Measurements from ENCODE around the gene PTPDC1. TPM values are rescaled to one million over a fixed set of nuclear protein-coding genes. Genes with fewer than 3 reads are reported as not detected.

The PTPDC1 gene, protein sequence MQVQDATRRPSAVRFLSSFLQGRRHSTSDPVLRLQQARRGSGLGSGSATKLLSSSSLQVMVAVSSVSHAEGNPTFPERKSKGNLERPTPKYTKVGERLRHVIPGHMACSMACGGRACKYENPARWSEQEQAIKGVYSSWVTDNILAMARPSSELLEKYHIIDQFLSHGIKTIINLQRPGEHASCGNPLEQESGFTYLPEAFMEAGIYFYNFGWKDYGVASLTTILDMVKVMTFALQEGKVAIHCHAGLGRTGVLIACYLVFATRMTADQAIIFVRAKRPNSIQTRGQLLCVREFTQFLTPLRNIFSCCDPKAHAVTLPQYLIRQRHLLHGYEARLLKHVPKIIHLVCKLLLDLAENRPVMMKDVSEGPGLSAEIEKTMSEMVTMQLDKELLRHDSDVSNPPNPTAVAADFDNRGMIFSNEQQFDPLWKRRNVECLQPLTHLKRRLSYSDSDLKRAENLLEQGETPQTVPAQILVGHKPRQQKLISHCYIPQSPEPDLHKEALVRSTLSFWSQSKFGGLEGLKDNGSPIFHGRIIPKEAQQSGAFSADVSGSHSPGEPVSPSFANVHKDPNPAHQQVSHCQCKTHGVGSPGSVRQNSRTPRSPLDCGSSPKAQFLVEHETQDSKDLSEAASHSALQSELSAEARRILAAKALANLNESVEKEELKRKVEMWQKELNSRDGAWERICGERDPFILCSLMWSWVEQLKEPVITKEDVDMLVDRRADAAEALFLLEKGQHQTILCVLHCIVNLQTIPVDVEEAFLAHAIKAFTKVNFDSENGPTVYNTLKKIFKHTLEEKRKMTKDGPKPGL
- 1 to 10 TPM; 2.4 to 6.2 (median 3.6) TPM for polyA plus RNA-seq (ENCODE audit: low read depth in 6 of 6)

- peak within 1 kb of the TSS in 3 of 6 donors; percentile 64 to 84 (median 77) for H3K27ac Mint-ChIP-seq
- peaks cover 10 to 12% of the 10 kb centered on the region in 2 donors for H3K36me3 Mint-ChIP-seq
- peaks cover 0 to 3% (median 0%) of the 10 kb centered on the region in 3 donors for H3K4me1 Mint-ChIP-seq
- ATAC-seq (ENCODE audit: low read depth in 2 of 2) (no peak), DNase-seq (no peak)
- H3K9me3 Mint-ChIP-seq, result no peaks in the 10 kb centered on the region
- no peak within 1 kb of the TSS for H3K4me3 Mint-ChIP-seq
- H3K27me3 Mint-ChIP-seq, result no peaks in the 10 kb centered on the region
Measured at GRCh38 chr9:94084314-94084713, at the start of gene PTPDC1. PTPDC1 (plus strand) TSS chr9:94084464; CDS start chr9:94084531, 67 bp downstream.

- H3K9me3 Mint-ChIP-seq, result no peaks in the 10 kb centered on the region
- ATAC-seq (ENCODE audit: low read depth in 2 of 2), result no peak
- no peak overlapping the region for H3K4me3 Mint-ChIP-seq
- peaks cover 0 to 7% of the 10 kb centered on the region in 2 donors for H3K36me3 Mint-ChIP-seq
- H3K27ac Mint-ChIP-seq, result no peak overlapping the region
- DNase-seq, result no peak
- H3K4me1 Mint-ChIP-seq, result peaks cover 16 to 27% (median 21%) of the 10 kb centered on the region in 3 donors
- peaks cover 0 to 4% (median 0%) of the 10 kb centered on the region in 3 donors for H3K27me3 Mint-ChIP-seq
Measured at GRCh38 chr9:94034511-94034910, 49.8 kb upstream of the PTPDC1 start.

DNA sequence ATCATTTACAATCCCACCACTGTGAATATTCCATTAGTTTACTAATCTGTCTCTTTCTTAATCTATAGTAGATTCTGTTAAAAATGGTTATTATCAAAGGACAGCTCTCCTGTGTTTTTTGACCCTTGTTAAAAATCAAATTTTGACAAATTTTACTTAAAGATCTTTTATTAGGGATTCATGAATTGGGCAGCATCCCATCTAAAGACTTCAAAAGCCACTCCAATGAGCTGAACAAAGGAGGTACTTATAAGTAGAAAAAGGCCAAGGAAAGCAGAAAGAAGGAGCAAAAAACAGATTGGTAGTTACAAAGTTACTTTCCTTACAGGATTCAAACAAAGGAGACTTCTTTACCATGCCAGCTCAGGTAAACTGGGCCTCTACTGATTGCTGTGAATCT, 44.5 kb upstream of the PTPDC1 start:
- Mint-ChIP-seq H3K36me3 (no peaks in the 10 kb centered on the region), H3K4me1 (peaks cover 0 to 5% (median 4%) of the 10 kb centered on the region in 3 donors), H3K4me3 (no peak overlapping the region), H3K9me3 (no peaks in the 10 kb centered on the region), H3K27ac (no peak overlapping the region), H3K27me3 (no peaks in the 10 kb centered on the region)
- ATAC-seq (ENCODE audit: low read depth in 2 of 2) (no peak), DNase-seq (no peak)

DNA sequence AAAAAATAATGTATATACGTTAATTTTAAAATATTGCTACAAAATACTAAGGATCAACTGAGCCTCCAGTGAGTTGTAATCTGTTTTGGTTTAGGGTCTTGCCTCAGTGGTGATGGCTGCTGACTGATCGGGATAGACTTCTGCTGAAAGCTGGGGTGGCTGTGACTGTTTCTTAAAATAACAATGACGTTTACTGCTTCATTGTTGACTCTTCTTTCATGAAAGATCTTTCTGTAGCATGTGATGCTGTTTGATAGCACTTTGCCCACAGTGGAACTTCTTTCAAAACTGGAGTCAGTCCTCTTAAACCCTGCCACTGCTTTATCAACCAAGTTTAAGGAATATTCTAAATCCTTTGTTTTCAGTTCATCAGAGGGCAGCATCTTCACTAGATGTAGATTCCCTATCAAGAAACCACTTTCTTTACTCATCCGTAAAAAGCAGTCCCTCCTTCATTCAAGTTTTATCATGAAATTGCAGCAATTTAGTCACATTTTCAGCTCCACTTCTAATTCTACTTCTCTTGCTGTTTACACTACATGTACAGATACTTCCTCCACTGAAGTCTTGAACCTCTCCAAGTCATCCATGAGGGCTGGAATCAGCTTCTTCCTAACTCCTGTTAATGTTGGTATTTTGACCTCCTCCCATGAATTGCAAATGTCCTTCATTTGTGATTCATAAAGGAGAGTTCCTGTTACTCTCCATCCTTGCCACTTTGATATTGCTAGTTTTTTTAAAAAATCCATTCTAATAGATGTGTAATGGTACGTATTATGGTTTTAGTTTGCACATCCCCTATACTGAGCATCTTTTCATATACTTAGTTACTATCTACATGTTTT, 41.5 kb upstream of the PTPDC1 start:
- DNase-seq (no peak), ATAC-seq (ENCODE audit: low read depth in 2 of 2) (no peak)
- no peaks in the 10 kb centered on the region for H3K9me3 Mint-ChIP-seq
- H3K4me1 Mint-ChIP-seq, result peaks cover 0 to 4% (median 0%) of the 10 kb centered on the region in 3 donors
- H3K4me3 Mint-ChIP-seq, result no peak overlapping the region
- H3K27ac Mint-ChIP-seq, result peak overlapping the region in 1 of 6 donors; percentile 7
- H3K27me3 Mint-ChIP-seq, result no peaks in the 10 kb centered on the region
- H3K36me3 Mint-ChIP-seq, result no peaks in the 10 kb centered on the region

DNA sequence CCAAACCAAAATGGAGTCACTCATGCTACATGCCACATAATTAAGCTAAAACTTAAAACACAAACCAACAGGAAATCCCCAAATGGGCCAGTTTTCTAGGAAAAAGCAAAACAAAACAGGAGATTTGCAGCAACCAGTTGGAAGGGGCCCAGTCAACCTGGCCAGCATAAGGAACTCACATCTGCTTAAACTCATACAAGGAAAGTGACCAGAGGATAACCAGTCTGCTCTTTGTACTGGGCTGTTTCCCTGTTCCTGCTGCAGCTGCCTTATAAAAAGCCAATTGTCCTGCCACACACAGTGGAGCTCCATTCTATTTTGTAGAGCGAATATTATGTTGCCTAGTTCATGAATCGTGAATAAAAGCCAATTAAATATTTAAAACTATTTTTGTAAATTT, 29.5 kb upstream of the PTPDC1 start:
- H3K4me3 Mint-ChIP-seq, result no peak overlapping the region

GRCh38 chr9:94056442-94056974, 27.8 kb upstream of the PTPDC1 start:
- no peak for ATAC-seq (ENCODE audit: low read depth in 2 of 2)
- H3K27me3 Mint-ChIP-seq, result no peaks in the 10 kb centered on the region
- H3K9me3 Mint-ChIP-seq, result peaks cover 4 to 16% (median 9%) of the 10 kb centered on the region in 7 donors
- no peaks in the 10 kb centered on the region for H3K4me1 Mint-ChIP-seq
- peaks cover 3 to 9% of the 10 kb centered on the region in 2 donors for H3K36me3 Mint-ChIP-seq
- no peak overlapping the region for H3K4me3 Mint-ChIP-seq
- no peak overlapping the region for H3K27ac Mint-ChIP-seq
- no peak for DNase-seq

More for the DNA sequence above, 29.5 kb upstream of the PTPDC1 start:
- Mint-ChIP-seq H3K36me3 (peaks cover 8 to 11% of the 10 kb centered on the region in 2 donors), H3K9me3 (peaks cover 0 to 17% (median 7%) of the 10 kb centered on the region in 7 donors), H3K27ac (no peak overlapping the region), H3K4me1 (no peaks in the 10 kb centered on the region), H3K27me3 (no peaks in the 10 kb centered on the region)
- ATAC-seq (ENCODE audit: low read depth in 2 of 2), result no peak
- no peak for DNase-seq

GRCh38 chr9:94057918-94058317, 26.3 kb upstream of the PTPDC1 start:
- Mint-ChIP-seq H3K9me3 (peaks cover 11 to 26% (median 18%) of the 10 kb centered on the region in 7 donors), H3K4me1 (no peaks in the 10 kb centered on the region), H3K4me3 (no peak overlapping the region), H3K36me3 (peaks cover 12 to 16% of the 10 kb centered on the region in 2 donors), H3K27me3 (no peaks in the 10 kb centered on the region), H3K27ac (peak overlapping the region in 2 of 6 donors; percentile 38 to 63)
- ATAC-seq (ENCODE audit: low read depth in 2 of 2) (no peak), DNase-seq (no peak)

- no peaks in the 10 kb centered on the region for H3K27me3 Mint-ChIP-seq
- no peak overlapping the region for H3K27ac Mint-ChIP-seq
- peaks cover 5 to 7% (median 6%) of the 10 kb centered on the region in 3 donors for H3K4me1 Mint-ChIP-seq
- no peak overlapping the region for H3K4me3 Mint-ChIP-seq
- H3K9me3 Mint-ChIP-seq, result peaks cover 11 to 26% (median 18%) of the 10 kb centered on the region in 7 donors
- peaks cover 12 to 16% of the 10 kb centered on the region in 2 donors for H3K36me3 Mint-ChIP-seq
- DNase-seq, result no peak
- ATAC-seq (ENCODE audit: low read depth in 2 of 2), result no peak
Measured at GRCh38 chr9:94061864-94062263, 22.4 kb upstream of the PTPDC1 start.

- DNase-seq (peak; percentile 66), ATAC-seq (ENCODE audit: low read depth in 2 of 2) (peak; percentile 38 to 61)
- Mint-ChIP-seq H3K4me1 (peaks cover 5 to 7% (median 6%) of the 10 kb centered on the region in 3 donors), H3K36me3 (peaks cover 12 to 19% of the 10 kb centered on the region in 2 donors), H3K27ac (no peak overlapping the region), H3K9me3 (peaks cover 11 to 19% (median 13%) of the 10 kb centered on the region in 7 donors), H3K4me3 (no peak overlapping the region), H3K27me3 (no peaks in the 10 kb centered on the region)
Measured at GRCh38 chr9:94065535-94065961, 18.7 kb upstream of the PTPDC1 start.

DNA sequence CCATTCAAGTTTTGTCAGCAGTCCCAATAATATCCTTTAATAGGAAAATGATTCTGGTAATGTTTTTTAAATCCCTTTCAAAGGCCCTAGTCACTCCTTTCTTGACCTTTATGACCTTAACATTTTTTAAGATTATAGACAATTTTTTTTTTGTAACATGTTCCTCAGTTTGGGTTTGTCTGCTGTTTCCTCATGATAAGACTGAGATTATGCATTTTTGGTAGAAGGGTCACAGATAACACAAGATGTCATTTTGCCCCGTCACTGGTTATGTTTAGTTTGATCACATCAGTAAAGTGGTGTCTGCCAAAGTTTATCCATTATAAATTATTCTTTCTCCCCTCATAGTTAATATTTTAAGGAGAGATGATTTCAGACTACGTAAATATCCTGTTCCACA, 16.0 kb upstream of the PTPDC1 start:
- H3K9me3 Mint-ChIP-seq, result peaks cover 0 to 17% (median 6%) of the 10 kb centered on the region in 7 donors
- no peak overlapping the region for H3K4me3 Mint-ChIP-seq
- H3K4me1 Mint-ChIP-seq, result peaks cover 5 to 7% (median 6%) of the 10 kb centered on the region in 3 donors
- H3K36me3 Mint-ChIP-seq, result peaks cover 8 to 32% of the 10 kb centered on the region in 2 donors
- ATAC-seq (ENCODE audit: low read depth in 2 of 2) (no peak), DNase-seq (no peak)
- no peak overlapping the region for H3K27ac Mint-ChIP-seq
- H3K27me3 Mint-ChIP-seq, result no peaks in the 10 kb centered on the region

GRCh38 chr9:94076557-94076956, 7.7 kb upstream of the PTPDC1 start:
- peaks cover 0 to 6% (median 0%) of the 10 kb centered on the region in 7 donors for H3K9me3 Mint-ChIP-seq
- no peak overlapping the region for H3K4me3 Mint-ChIP-seq
- no peaks in the 10 kb centered on the region for H3K27me3 Mint-ChIP-seq
- DNase-seq, result no peak
- H3K4me1 Mint-ChIP-seq, result peaks cover 0 to 3% (median 0%) of the 10 kb centered on the region in 3 donors
- no peak overlapping the region for H3K27ac Mint-ChIP-seq
- peaks cover 20 to 23% of the 10 kb centered on the region in 2 donors for H3K36me3 Mint-ChIP-seq
- no peak for ATAC-seq (ENCODE audit: low read depth in 2 of 2)

DNA sequence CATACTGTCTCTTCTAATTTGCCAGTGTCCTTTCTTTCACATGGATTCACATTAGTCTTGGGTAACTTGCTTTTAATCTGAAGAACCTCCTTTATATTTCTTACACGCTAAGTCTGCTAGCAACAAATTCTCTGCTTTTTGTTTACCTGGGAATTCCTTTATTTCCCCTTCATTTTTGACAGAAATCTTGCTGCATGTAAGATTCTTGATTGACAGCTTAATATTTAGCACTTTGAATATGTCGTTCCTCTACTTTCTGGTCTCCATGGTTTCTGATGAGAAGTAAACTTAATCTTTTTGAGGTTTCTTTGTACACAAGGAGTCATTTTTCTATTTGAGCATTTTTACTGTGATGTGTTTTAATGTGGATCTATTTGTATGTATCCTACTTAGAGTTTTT, 6.2 kb upstream of the PTPDC1 start:
- DNase-seq, result no peak
- H3K9me3 Mint-ChIP-seq, result no peaks in the 10 kb centered on the region
- H3K27ac Mint-ChIP-seq, result no peak overlapping the region
- peaks cover 8 to 18% of the 10 kb centered on the region in 2 donors for H3K36me3 Mint-ChIP-seq
- H3K4me1 Mint-ChIP-seq, result peaks cover 0 to 3% (median 0%) of the 10 kb centered on the region in 3 donors
- no peak overlapping the region for H3K4me3 Mint-ChIP-seq
- ATAC-seq (ENCODE audit: low read depth in 2 of 2), result no peak
- no peaks in the 10 kb centered on the region for H3K27me3 Mint-ChIP-seq
